AG04449 (cell line): ENCODE data around the gene RALGDS.
"Not testable (repeated sequence)": the region's sequence is repeated elsewhere in the genome, so short reads cannot be mapped to it uniquely, and the experiment has no call there.

Source experiments
- CTCF ChIA-PET: fragments of 350-600 bp; formaldehyde crosslinking; extraction: SDS; loops from one replicate; lab custom pipeline; 2021; ENCODE audit warnings: antibody characterized with exemption; lab: Yijun Ruan, JAX
- POLR2A ChIA-PET: fragments of 400-600, 350-600 bp; formaldehyde crosslinking; extraction: SDS; loops from one replicate; lab custom pipeline; 2020; ENCODE audit warnings: antibody characterized with exemption, inconsistent platforms; lab: Yijun Ruan, JAX
- DNase-seq: peaks from one replicate; pipeline ENCODE4 v3.0.0-alpha.2; 2010; ENCODE audit warnings: low read depth, low spot score
- H3K4me3 ChIP-seq: 2 replicates; pipeline ENCODE4 v1.5.1; 2011; ENCODE audit warnings: low read depth, mild to moderate bottlenecking, control low read depth, low read length
- CTCF ChIP-seq: IDR thresholded peaks from one replicate; pipeline ENCODE4 v1.5.1; 2011; ENCODE audit warnings: mild to moderate bottlenecking, moderate library complexity, low read length, control low read depth, inconsistent platforms; ENCODE audit not compliant: insufficient read depth; ENCODE audit errors: missing control alignments

The RALGDS gene

GRCh38 chr9:133100506-133101355 is 20.3 kb downstream of the RALGDS start:
- POLR2A ChIA-PET: no interaction called here
- H3K4me3 ChIP-seq: no peak overlapping the region
- no peak for DNase-seq
- CTCF ChIA-PET: interaction anchor here (1.1 to 30.1 kb wide), 5 partner anchors 8 to 63 kb away, joined by 3 to 739 read pairs (median 20); partner anchors contain the start of gene GBGT1
- no peak for TF ChIP-seq CTCF

- DNase-seq: no peak
- H3K4me3 ChIP-seq: no peak overlapping the region
- TF ChIP-seq CTCF: no peak
- POLR2A ChIA-PET: no interaction called here
- CTCF ChIA-PET: interaction anchor here (2.0 to 30.1 kb wide), 3 partner anchors 9 to 49 kb away, joined by 9 to 739 read pairs (median 20); no protein-coding TSS in a partner anchor
These were observed 21.1 kb downstream of the RALGDS start for GRCh38 chr9:133099726-133100505.

- ChIA-PET POLR2A (no interaction called here), CTCF (interaction anchor here (0.8 to 30.1 kb wide), 4 partner anchors 10 to 50 kb away, joined by 3 to 739 read pairs (median 14); no protein-coding TSS in a partner anchor)
- H3K4me3 ChIP-seq: no peak overlapping the region
- TF ChIP-seq CTCF: no peak
- no peak for DNase-seq
These were observed 22.2 kb downstream of the RALGDS start for GRCh38 chr9:133098871-133099270.

- no peak overlapping the region for H3K4me3 ChIP-seq
- CTCF ChIA-PET: interaction anchor here (2.0 to 30.1 kb wide), 3 partner anchors 11 to 51 kb away, joined by 9 to 739 read pairs (median 20); no protein-coding TSS in a partner anchor
- DNase-seq: no peak
- no peak for TF ChIP-seq CTCF
- POLR2A ChIA-PET: no interaction called here
These were observed 22.8 kb downstream of the RALGDS start for GRCh38 chr9:133098104-133098754.

DNA sequence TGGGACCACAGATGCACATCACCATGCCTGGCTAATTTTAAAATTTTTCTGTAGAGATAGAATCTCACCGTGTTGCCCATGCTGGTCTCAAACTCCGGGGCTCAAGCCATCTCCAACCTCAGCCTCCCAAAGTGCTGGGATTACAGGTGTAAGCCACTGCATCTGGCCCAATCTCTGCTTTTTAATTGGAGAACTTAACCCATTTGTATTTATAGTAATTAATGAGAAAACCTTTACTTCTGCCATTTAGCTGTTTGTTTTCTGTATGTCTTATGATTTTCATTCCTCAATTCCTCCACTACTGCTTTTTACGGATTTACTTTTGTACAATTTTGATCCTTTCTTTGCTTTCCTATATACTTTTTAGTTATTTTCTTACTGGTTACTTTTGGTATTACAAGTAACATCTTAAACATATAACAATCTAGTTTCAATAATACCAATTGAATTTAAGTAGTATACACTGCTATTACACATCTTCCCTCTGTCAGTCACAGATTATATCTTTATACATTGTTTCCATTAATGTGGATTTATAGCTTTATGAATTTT is 26.1 kb downstream of the RALGDS start:
- POLR2A ChIA-PET: no interaction called here
- no peak for DNase-seq
- no peak for TF ChIP-seq CTCF
- CTCF ChIA-PET: interaction anchor here (0.6 to 30.1 kb wide), 8 partner anchors 9 to 54 kb away, joined by 3 to 739 read pairs (median 4); no protein-coding TSS in a partner anchor
- H3K4me3 ChIP-seq: no peak overlapping the region

GRCh38 chr9:133094351-133094750 is 26.7 kb downstream of the RALGDS start:
- CTCF ChIA-PET: interaction anchor here (0.9 to 30.1 kb wide), 4 partner anchors 8 to 55 kb away, joined by 3 to 739 read pairs (median 3); no protein-coding TSS in a partner anchor
- DNase-seq, POLR2A ChIA-PET, H3K4me3 ChIP-seq: not testable (repeated sequence)
